HG02678 (cell line): Measurements from ENCODE around the gene MTIF2.
"Not testable (repeated sequence)": the region's sequence is repeated elsewhere in the genome, so short reads cannot be mapped to it uniquely, and the experiment has no call there.

Source experiments
- ATAC-seq: cut with Tn5 transposase; IDR thresholded peaks from one replicate; pipeline ENCODE4 v1.9.1; 2021; ENCODE audit warnings: mild to moderate bottlenecking, moderate library complexity; ENCODE audit not compliant: unreplicated experiment

Gene MTIF2

GRCh38 chr2:55268907-55269644 lies at the start of gene MTIF2:
Gene MTIF2 (minus strand): TSS chr2:55269231. CDS start chr2:55263858, 5,373 bp downstream.
- peak; percentile 99 for ATAC-seq

- no peak for ATAC-seq
Observed at GRCh38 chr2:55314985-55315384, 46.0 kb upstream of the MTIF2 start.

GRCh38 chr2:55311444-55311870 lies 42.4 kb upstream of the MTIF2 start:
- ATAC-seq = peak; percentile 93

DNA sequence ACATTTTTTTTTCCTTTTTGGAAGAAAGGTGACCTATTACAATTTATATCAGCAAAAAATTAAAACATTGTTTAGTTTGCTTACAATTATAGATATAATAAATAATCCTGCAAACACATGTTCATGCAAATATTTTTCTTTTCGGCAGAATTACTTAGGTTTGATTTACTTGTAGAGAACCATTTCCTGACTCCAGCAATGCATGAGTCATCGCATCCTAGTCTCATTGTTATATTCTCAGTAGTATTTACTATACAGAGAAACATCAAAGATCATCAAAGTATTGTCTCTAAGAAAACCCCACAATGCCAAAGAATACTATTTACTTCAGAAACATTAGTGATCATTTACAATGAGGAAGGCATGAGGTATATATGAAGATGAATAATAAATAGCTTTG lies 40.4 kb upstream of the MTIF2 start:
- ATAC-seq = no peak

- peak; percentile 77 for ATAC-seq
Observed at GRCh38 chr2:55302241-55302640, 33.2 kb upstream of the MTIF2 start.

GRCh38 chr2:55301277-55301676 lies 32.2 kb upstream of the MTIF2 start:
- ATAC-seq = peak; percentile 45

- peak; percentile 44 for ATAC-seq
Observed at GRCh38 chr2:55296393-55296792, 27.4 kb upstream of the MTIF2 start.

- ATAC-seq = no peak
Observed at GRCh38 chr2:55283083-55283482, 14.1 kb upstream of the MTIF2 start.

DNA sequence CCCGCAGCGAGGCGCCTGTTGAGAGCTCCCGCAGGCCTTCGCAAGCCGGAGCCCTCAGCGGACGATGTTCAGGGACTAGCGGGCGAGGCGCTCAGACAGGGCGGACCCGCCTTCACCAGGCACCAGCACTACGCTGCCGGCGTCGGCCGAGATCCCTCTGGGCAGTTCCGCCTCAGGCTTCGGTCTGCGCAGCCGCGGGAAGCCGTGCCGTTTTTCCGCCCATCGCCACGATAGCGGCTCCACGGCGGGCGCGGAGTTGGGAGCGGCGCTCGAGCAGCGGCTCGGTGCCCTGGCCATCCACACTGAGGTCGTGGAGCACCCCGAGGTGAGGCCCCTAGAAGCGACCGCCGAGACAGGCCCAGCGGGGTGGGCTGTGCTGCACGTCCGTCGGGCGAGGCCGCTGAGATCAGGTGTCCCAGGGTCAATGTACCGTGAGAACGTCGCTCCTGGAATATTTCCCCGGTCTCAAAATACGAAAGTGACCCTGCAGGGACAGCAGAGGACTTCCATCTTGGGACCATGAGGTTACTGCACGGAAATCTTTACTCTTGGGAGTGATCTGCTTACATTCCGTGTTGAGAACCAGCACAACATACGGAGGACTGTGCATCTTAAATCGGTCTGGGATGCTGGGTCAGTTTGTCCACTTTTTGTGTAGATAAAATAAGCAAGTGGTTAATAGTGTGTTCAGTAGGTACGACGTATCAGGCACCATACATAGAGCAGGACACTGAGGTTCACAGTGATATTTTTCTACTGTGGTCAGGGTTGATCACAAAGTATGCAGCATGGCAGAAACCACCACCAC lies 13.3 kb upstream of the MTIF2 start:
- peak; percentile 98 for ATAC-seq

- ATAC-seq = not testable (repeated sequence)
Observed at GRCh38 chr2:55280851-55281546, 12.0 kb upstream of the MTIF2 start.

- ATAC-seq = not testable (repeated sequence)
Observed at GRCh38 chr2:55279859-55280424, 10.9 kb upstream of the MTIF2 start.

DNA sequence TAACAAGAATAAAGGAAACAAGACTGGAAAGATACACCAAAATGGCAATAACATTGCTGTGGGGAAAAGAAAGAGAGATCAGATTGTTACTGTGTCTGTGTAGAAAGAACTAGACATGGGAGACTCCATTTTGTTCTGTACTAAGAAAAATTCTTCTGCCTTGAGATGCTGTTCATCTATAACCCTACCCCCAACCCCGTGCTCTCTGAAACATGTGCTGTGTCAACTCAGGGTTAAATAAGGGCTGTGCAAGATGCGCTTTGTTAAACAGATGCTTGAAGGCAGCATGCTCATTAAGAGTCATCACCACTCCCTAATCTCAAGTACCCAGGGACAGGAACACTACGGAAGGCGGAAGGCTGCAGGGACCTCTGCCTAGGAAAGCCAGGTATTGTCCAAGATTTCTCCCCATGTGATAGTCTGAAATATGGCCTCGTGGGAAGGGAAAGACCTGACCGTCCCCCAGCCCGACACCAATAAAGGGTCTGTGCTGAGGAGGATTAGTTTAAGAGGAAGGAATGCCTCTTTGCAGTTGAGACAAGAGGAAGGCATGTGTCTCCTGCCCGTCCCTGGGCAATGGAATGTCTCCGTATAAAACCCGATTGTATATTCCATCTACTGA lies 10.3 kb upstream of the MTIF2 start:
- ATAC-seq = not testable (repeated sequence)

- ATAC-seq = no peak
Observed at GRCh38 chr2:55277310-55277709, 8.3 kb upstream of the MTIF2 start.

- ATAC-seq = not testable (repeated sequence)
Observed at GRCh38 chr2:55274346-55274745, 5.3 kb upstream of the MTIF2 start.

- ATAC-seq = no peak
Observed at GRCh38 chr2:55269645-55269990, 587 bp upstream of the MTIF2 start.

- ATAC-seq = no peak
Observed at GRCh38 chr2:55268288-55268906, 634 bp downstream of the MTIF2 start.

DNA sequence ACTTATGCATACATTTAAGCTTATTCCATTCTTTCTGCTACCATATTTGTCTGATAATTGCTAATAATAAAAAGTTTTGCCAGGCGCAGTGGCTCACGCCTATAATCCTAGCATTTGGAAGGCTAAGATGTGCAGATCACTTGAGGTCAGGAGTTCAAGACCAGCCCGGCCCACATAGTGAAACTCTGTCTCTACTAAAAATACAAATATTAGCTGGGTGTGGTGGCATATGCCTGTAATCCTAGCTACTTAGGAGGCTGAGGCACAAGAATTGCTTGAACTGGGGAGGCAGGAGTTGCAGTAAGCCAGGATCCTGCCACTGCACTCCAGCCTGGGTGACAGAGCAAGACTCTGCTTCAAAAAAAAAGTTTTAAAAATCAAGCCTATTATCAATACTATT lies 9.4 kb downstream of the MTIF2 start:
- ATAC-seq = not testable (repeated sequence)

DNA sequence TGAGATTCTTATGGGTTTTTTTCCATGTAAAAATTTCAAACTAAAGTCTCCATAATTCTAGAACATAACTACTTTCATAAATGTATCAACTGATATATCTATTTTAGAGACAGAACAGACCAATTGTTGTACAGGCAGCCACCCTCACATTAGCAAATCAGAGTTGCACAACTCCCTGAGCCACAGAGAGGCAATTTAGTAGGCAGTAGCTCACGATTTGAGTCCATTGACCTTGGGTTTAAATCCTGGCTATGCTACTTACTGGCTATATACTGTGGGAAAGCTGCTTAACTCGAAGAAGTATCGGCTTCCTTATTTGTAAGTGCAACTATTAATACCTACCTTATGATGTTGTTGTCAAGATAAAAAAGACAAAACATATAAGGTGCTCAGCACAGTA lies 16.2 kb downstream of the MTIF2 start:
- ATAC-seq = no peak

DNA sequence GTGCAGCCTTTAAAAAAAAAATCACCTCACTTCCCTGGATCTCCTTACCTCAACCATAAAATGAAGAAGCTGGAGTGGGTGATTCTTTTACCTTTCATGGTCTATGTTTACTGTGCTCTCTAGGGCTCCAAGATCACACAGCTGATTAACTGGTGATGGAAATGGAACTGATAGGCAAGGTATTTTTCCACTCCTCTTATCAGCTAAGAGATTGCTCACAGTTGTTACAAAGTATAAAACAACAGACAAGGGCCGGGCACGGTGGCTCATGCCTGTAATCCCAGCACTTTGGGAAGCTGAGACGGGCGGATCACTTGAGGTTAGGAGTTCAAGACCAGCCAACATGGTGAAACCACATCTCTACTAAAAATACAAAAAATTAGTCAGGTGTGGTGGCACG lies 22.0 kb downstream of the MTIF2 start:
- ATAC-seq = no peak

GRCh38 chr2:55245411-55245810 lies 23.6 kb downstream of the MTIF2 start:
- no peak for ATAC-seq
